Measurements from ENCODE around the gene LARGE1. TPM values are rescaled to one million over a fixed set of nuclear protein-coding genes. Genes with fewer than 3 reads are reported as not detected.

LARGE1 gene
- total and polyA plus RNA-seq, 2 of the 13 experiments (the other 11 are each of a cell fraction or from before 2014, with no cell fraction given): 8.4 to 11.0 TPM

GRCh38 chr22:33539902-33540751, 380.1 kb downstream of the LARGE1 start (continued):
- TF ChIP-seq, protein P1, sequence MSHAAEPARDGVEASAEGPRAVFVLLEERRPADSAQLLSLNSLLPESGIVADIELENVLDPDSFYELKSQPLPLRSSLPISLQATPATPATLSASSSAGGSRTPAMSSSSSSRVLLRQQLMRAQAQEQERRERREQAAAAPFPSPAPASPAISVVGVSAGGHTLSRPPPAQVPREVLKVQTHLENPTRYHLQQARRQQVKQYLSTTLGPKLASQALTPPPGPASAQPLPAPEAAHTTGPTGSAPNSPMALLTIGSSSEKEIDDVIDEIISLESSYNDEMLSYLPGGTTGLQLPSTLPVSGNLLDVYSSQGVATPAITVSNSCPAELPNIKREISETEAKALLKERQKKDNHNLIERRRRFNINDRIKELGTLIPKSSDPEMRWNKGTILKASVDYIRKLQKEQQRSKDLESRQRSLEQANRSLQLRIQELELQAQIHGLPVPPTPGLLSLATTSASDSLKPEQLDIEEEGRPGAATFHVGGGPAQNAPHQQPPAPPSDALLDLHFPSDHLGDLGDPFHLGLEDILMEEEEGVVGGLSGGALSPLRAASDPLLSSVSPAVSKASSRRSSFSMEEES (CRISPR knock-in tag; IDR thresholded peaks at IDR 0.05): peak; percentile 89
- TF ChIP-seq ZNF281 (CRISPR knock-in tag; IDR thresholded peaks at IDR 0.05; ENCODE audit: borderline replicate concordance): peak; percentile 84; the same call in 1 of the 2 replicates
- no peak for TF ChIP-seq ZNF563 (CRISPR knock-in tag; IDR thresholded peaks at IDR 0.05)
- TF ChIP-seq, protein P2, sequence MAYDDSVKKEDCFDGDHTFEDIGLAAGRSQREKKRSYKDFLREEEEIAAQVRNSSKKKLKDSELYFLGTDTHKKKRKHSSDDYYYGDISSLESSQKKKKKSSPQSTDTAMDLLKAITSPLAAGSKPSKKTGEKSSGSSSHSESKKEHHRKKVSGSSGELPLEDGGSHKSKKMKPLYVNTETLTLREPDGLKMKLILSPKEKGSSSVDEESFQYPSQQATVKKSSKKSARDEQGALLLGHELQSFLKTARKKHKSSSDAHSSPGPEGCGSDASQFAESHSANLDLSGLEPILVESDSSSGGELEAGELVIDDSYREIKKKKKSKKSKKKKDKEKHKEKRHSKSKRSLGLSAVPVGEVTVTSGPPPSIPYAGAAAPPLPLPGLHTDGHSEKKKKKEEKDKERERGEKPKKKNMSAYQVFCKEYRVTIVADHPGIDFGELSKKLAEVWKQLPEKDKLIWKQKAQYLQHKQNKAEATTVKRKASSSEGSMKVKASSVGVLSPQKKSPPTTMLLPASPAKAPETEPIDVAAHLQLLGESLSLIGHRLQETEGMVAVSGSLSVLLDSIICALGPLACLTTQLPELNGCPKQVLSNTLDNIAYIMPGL (CRISPR knock-in tag; IDR thresholded peaks at IDR 0.05; ENCODE audit: borderline replicate concordance in 1 of 2, low read depth in 1 of 2): peak; percentile 19 to 31; a peak in 1 of 4 replicates
- no peak for TF ChIP-seq ZNF720 (CRISPR knock-in tag; IDR thresholded peaks at IDR 0.05)
- no peak for TF ChIP-seq AHR (CRISPR knock-in tag; IDR thresholded peaks at IDR 0.05)
- TF ChIP-seq ZNF143 (CRISPR knock-in tag; IDR thresholded peaks at IDR 0.05): peak; percentile 44; the same call in 1 of the 2 replicates
- no peak for TF ChIP-seq PBX3 (CRISPR knock-in tag; IDR thresholded peaks at IDR 0.05; ENCODE audit: borderline replicate concordance)
- no peak for TF ChIP-seq ZNF44 (CRISPR knock-in tag; IDR thresholded peaks at IDR 0.05)
- peak; percentile 82 for TF ChIP-seq SKI (IDR thresholded peaks at IDR 0.05; ENCODE audit: partially characterized antibody)
- TF ChIP-seq FOXJ3 (CRISPR knock-in tag; IDR thresholded peaks at IDR 0.05; ENCODE audit: borderline replicate concordance): peak; percentile 96
- peak; percentile 10; the same call in 1 of the 2 replicates for TF ChIP-seq HIVEP1 (CRISPR knock-in tag; IDR thresholded peaks at IDR 0.05)
- TF ChIP-seq ETV6 (CRISPR knock-in tag; conservative IDR thresholded peaks at IDR 0.05): no peak; the same call in 1 of the 2 replicates
- peak; percentile 92; the same call in 1 of the 2 replicates for TF ChIP-seq HNF4G (IDR thresholded peaks at IDR 0.05; ENCODE audit: borderline replicate concordance, low read depth, low read length)
- peak; percentile 64; the same call in 1 of the 2 replicates for TF ChIP-seq HNF4G (CRISPR knock-in tag; IDR thresholded peaks at IDR 0.05; ENCODE audit: borderline replicate concordance, low read depth)
- no peak for TF ChIP-seq STAT5B (CRISPR knock-in tag; IDR thresholded peaks at IDR 0.05)
- TF ChIP-seq NKX3-1 (CRISPR knock-in tag; IDR thresholded peaks at IDR 0.05): peak; percentile 95
